ENCODE measurements around the gene EMP1.

The EMP1 gene

GRCh38 chr12:13222076-13222475 lies 25.6 kb downstream of the EMP1 start:
- Histone ChIP-seq H3K9me3 (ENCODE audit: control insufficient read depth in 2 of 2, low read length in 2 of 2) (peaks cover 0 to 6% of the 10 kb centered on the region in 2 donors), H3K4me1 (ENCODE audit: control insufficient read depth, insufficient read depth, low read length) (peaks cover 2% of the 10 kb centered on the region), H3K27ac (ENCODE audit: low read length) (no peak overlapping the region), H3K4me3 (ENCODE audit: low read length in 2 of 2) (no peak overlapping the region), H3K9ac (ENCODE audit: low read length in 2 of 2) (no peak overlapping the region), H3K36me3 (ENCODE audit: control insufficient read depth in 2 of 2, insufficient read depth in 2 of 2, low read length in 2 of 2) (no peaks in the 10 kb centered on the region), H3K27me3 (ENCODE audit: control insufficient read depth in 1 of 2, insufficient read depth in 2 of 2, low read length in 2 of 2) (no peaks in the 10 kb centered on the region)

- Histone ChIP-seq H3K36me3 (ENCODE audit: control insufficient read depth in 2 of 2, insufficient read depth in 2 of 2, low read length in 2 of 2) (no peaks in the 10 kb centered on the region), H3K4me1 (ENCODE audit: control insufficient read depth, insufficient read depth, low read length) (peaks cover 2% of the 10 kb centered on the region), H3K9ac (ENCODE audit: low read length in 2 of 2) (no peak overlapping the region), H3K4me3 (ENCODE audit: low read length in 2 of 2) (no peak overlapping the region), H3K27ac (ENCODE audit: low read length) (no peak overlapping the region), H3K27me3 (ENCODE audit: control insufficient read depth in 1 of 2, insufficient read depth in 2 of 2, low read length in 2 of 2) (no peaks in the 10 kb centered on the region), H3K9me3 (ENCODE audit: control insufficient read depth in 2 of 2, low read length in 2 of 2) (peaks cover 0 to 6% of the 10 kb centered on the region in 2 donors)
Observed at GRCh38 chr12:13223179-13223804, 26.8 kb downstream of the EMP1 start.

GRCh38 chr12:13223941-13224340 lies 27.4 kb downstream of the EMP1 start:
- Histone ChIP-seq H3K9me3 (ENCODE audit: control insufficient read depth in 2 of 2, low read length in 2 of 2) (peaks cover 0 to 4% of the 10 kb centered on the region in 2 donors), H3K4me1 (ENCODE audit: control insufficient read depth, insufficient read depth, low read length) (peaks cover 2% of the 10 kb centered on the region), H3K9ac (ENCODE audit: low read length in 2 of 2) (no peak overlapping the region), H3K4me3 (ENCODE audit: low read length in 2 of 2) (no peak overlapping the region), H3K27ac (ENCODE audit: low read length) (no peak overlapping the region), H3K27me3 (ENCODE audit: control insufficient read depth in 1 of 2, insufficient read depth in 2 of 2, low read length in 2 of 2) (peaks cover 0 to 2% of the 10 kb centered on the region in 2 donors), H3K36me3 (ENCODE audit: control insufficient read depth in 2 of 2, insufficient read depth in 2 of 2, low read length in 2 of 2) (no peaks in the 10 kb centered on the region)

GRCh38 chr12:13227191-13227590 lies 30.7 kb downstream of the EMP1 start:
- H3K36me3 ChIP-seq (ENCODE audit: control insufficient read depth in 2 of 2, insufficient read depth in 2 of 2, low read length in 2 of 2): no peaks in the 10 kb centered on the region
- no peaks in the 10 kb centered on the region for H3K9me3 ChIP-seq (ENCODE audit: control insufficient read depth in 2 of 2, low read length in 2 of 2)
- peaks cover 0 to 2% of the 10 kb centered on the region in 2 donors for H3K27me3 ChIP-seq (ENCODE audit: control insufficient read depth in 1 of 2, insufficient read depth in 2 of 2, low read length in 2 of 2)

GRCh38 chr12:13228579-13228978 lies 32.1 kb downstream of the EMP1 start:
- Histone ChIP-seq H3K9me3 (ENCODE audit: control insufficient read depth in 2 of 2, low read length in 2 of 2) (no peaks in the 10 kb centered on the region), H3K27ac (ENCODE audit: low read length) (no peak overlapping the region)

More at GRCh38 chr12:13227191-13227590, 30.7 kb downstream of the EMP1 start:
- Histone ChIP-seq H3K27ac (ENCODE audit: low read length) (no peak overlapping the region), H3K9ac (ENCODE audit: low read length in 2 of 2) (no peak overlapping the region), H3K4me3 (ENCODE audit: low read length in 2 of 2) (no peak overlapping the region), H3K4me1 (ENCODE audit: control insufficient read depth, insufficient read depth, low read length) (no peaks in the 10 kb centered on the region)

GRCh38 chr12:13229504-13229903 lies 33.0 kb downstream of the EMP1 start:
- no peaks in the 10 kb centered on the region for H3K4me1 ChIP-seq (ENCODE audit: control insufficient read depth, insufficient read depth, low read length)
- no peak overlapping the region for H3K9ac ChIP-seq (ENCODE audit: low read length in 2 of 2)
- H3K27ac ChIP-seq (ENCODE audit: low read length): no peak overlapping the region
- peaks cover 0 to 2% of the 10 kb centered on the region in 2 donors for H3K27me3 ChIP-seq (ENCODE audit: control insufficient read depth in 1 of 2, insufficient read depth in 2 of 2, low read length in 2 of 2)
- no peaks in the 10 kb centered on the region for H3K36me3 ChIP-seq (ENCODE audit: control insufficient read depth in 2 of 2, insufficient read depth in 2 of 2, low read length in 2 of 2)
- no peak overlapping the region for H3K4me3 ChIP-seq (ENCODE audit: low read length in 2 of 2)
- no peaks in the 10 kb centered on the region for H3K9me3 ChIP-seq (ENCODE audit: control insufficient read depth in 2 of 2, low read length in 2 of 2)

More at GRCh38 chr12:13228579-13228978, 32.1 kb downstream of the EMP1 start:
- no peaks in the 10 kb centered on the region for H3K36me3 ChIP-seq (ENCODE audit: control insufficient read depth in 2 of 2, insufficient read depth in 2 of 2, low read length in 2 of 2)
- H3K9ac ChIP-seq (ENCODE audit: low read length in 2 of 2): no peak overlapping the region
- H3K4me3 ChIP-seq (ENCODE audit: low read length in 2 of 2): no peak overlapping the region
- H3K27me3 ChIP-seq (ENCODE audit: control insufficient read depth in 1 of 2, insufficient read depth in 2 of 2, low read length in 2 of 2): peaks cover 0 to 2% of the 10 kb centered on the region in 2 donors
- H3K4me1 ChIP-seq (ENCODE audit: control insufficient read depth, insufficient read depth, low read length): no peaks in the 10 kb centered on the region

GRCh38 chr12:13230500-13230899 lies 34.0 kb downstream of the EMP1 start:
- no peak overlapping the region for H3K27ac ChIP-seq (ENCODE audit: low read length)
- no peak overlapping the region for H3K9ac ChIP-seq (ENCODE audit: low read length in 2 of 2)
- H3K4me3 ChIP-seq (ENCODE audit: low read length in 2 of 2): no peak overlapping the region
- H3K4me1 ChIP-seq (ENCODE audit: control insufficient read depth, insufficient read depth, low read length): no peaks in the 10 kb centered on the region
- peaks cover 0 to 2% of the 10 kb centered on the region in 2 donors for H3K27me3 ChIP-seq (ENCODE audit: control insufficient read depth in 1 of 2, insufficient read depth in 2 of 2, low read length in 2 of 2)
- no peaks in the 10 kb centered on the region for H3K9me3 ChIP-seq (ENCODE audit: control insufficient read depth in 2 of 2, low read length in 2 of 2)
- H3K36me3 ChIP-seq (ENCODE audit: control insufficient read depth in 2 of 2, insufficient read depth in 2 of 2, low read length in 2 of 2): no peaks in the 10 kb centered on the region

GRCh38 chr12:13233830-13234641 lies 37.5 kb downstream of the EMP1 start:
- no peak overlapping the region for H3K4me3 ChIP-seq (ENCODE audit: low read length in 2 of 2)
- H3K27me3 ChIP-seq (ENCODE audit: control insufficient read depth in 1 of 2, insufficient read depth in 2 of 2, low read length in 2 of 2): peaks cover 0 to 2% of the 10 kb centered on the region in 2 donors
- no peaks in the 10 kb centered on the region for H3K4me1 ChIP-seq (ENCODE audit: control insufficient read depth, insufficient read depth, low read length)
- no peaks in the 10 kb centered on the region for H3K9me3 ChIP-seq (ENCODE audit: control insufficient read depth in 2 of 2, low read length in 2 of 2)
- no peaks in the 10 kb centered on the region for H3K36me3 ChIP-seq (ENCODE audit: control insufficient read depth in 2 of 2, insufficient read depth in 2 of 2, low read length in 2 of 2)
- H3K27ac ChIP-seq (ENCODE audit: low read length): no peak overlapping the region
- H3K9ac ChIP-seq (ENCODE audit: low read length in 2 of 2): no peak overlapping the region

- Histone ChIP-seq H3K4me3 (ENCODE audit: low read length in 2 of 2) (no peak overlapping the region), H3K9ac (ENCODE audit: low read length in 2 of 2) (no peak overlapping the region), H3K9me3 (ENCODE audit: control insufficient read depth in 2 of 2, low read length in 2 of 2) (no peaks in the 10 kb centered on the region), H3K4me1 (ENCODE audit: control insufficient read depth, insufficient read depth, low read length) (no peaks in the 10 kb centered on the region), H3K27me3 (ENCODE audit: control insufficient read depth in 1 of 2, insufficient read depth in 2 of 2, low read length in 2 of 2) (peaks cover 0 to 2% of the 10 kb centered on the region in 2 donors), H3K27ac (ENCODE audit: low read length) (no peak overlapping the region), H3K36me3 (ENCODE audit: control insufficient read depth in 2 of 2, insufficient read depth in 2 of 2, low read length in 2 of 2) (no peaks in the 10 kb centered on the region)
Observed at GRCh38 chr12:13238204-13238603, 41.7 kb downstream of the EMP1 start.

- no peak overlapping the region for H3K9ac ChIP-seq (ENCODE audit: low read length in 2 of 2)
- H3K4me1 ChIP-seq (ENCODE audit: control insufficient read depth, insufficient read depth, low read length): no peaks in the 10 kb centered on the region
- H3K36me3 ChIP-seq (ENCODE audit: control insufficient read depth in 2 of 2, insufficient read depth in 2 of 2, low read length in 2 of 2): no peaks in the 10 kb centered on the region
- H3K4me3 ChIP-seq (ENCODE audit: low read length in 2 of 2): no peak overlapping the region
- H3K27ac ChIP-seq (ENCODE audit: low read length): no peak overlapping the region
- no peaks in the 10 kb centered on the region for H3K9me3 ChIP-seq (ENCODE audit: control insufficient read depth in 2 of 2, low read length in 2 of 2)
- H3K27me3 ChIP-seq (ENCODE audit: control insufficient read depth in 1 of 2, insufficient read depth in 2 of 2, low read length in 2 of 2): peaks cover 0 to 2% of the 10 kb centered on the region in 2 donors
Observed at GRCh38 chr12:13241833-13242488, 45.4 kb downstream of the EMP1 start.
